D721Med (cell line): Measurements from ENCODE around the gene NPNT.

ENCODE experiments used
- DNase-seq: peaks from one replicate; pipeline ENCODE4 v3.0.0; 2011; ENCODE audit warnings: low spot score; ENCODE audit not compliant: insufficient read length
- FAIRE-seq: peaks from 2 replicates; lab custom pipeline; 2011; peaks lifted over from hg19 to GRCh38; lab: Jason Lieb, UNC
- TF ChIP-seq, protein P1 (sequence below): IDR thresholded peaks from 2 replicates; pipeline ENCODE4 v1.5.1; 2012; ENCODE audit warnings: mild to moderate bottlenecking, control low read depth; ENCODE audit not compliant: insufficient read depth; ENCODE audit errors: missing control alignments

NPNT gene

DNA sequence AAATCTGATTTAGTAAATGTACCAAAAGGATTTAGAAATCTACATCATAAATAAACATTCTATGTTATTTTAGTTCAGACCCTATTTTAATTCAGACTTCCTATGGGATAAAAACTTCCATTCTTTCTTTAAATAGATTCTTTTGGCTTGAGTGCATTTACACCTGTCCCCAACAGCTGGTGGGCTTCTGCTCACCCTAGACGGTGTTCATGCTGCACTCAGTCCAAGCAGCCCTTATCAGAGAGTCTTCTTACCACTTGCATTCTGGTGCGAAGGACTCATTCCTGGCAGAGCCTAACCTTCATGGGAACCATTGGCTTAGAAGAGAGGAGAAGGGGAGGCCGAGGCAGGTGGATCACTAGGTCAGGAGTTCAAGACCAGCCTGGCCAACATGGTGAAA is 57.3 kb downstream of the NPNT start:
- TF ChIP-seq, protein P1, sequence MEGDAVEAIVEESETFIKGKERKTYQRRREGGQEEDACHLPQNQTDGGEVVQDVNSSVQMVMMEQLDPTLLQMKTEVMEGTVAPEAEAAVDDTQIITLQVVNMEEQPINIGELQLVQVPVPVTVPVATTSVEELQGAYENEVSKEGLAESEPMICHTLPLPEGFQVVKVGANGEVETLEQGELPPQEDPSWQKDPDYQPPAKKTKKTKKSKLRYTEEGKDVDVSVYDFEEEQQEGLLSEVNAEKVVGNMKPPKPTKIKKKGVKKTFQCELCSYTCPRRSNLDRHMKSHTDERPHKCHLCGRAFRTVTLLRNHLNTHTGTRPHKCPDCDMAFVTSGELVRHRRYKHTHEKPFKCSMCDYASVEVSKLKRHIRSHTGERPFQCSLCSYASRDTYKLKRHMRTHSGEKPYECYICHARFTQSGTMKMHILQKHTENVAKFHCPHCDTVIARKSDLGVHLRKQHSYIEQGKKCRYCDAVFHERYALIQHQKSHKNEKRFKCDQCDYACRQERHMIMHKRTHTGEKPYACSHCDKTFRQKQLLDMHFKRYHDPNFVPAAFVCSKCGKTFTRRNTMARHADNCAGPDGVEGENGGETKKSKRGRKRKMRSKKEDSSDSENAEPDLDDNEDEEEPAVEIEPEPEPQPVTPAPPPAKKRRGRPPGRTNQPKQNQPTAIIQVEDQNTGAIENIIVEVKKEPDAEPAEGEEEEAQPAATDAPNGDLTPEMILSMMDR = no peak
- FAIRE-seq = no peak
- no peak for DNase-seq

DNA sequence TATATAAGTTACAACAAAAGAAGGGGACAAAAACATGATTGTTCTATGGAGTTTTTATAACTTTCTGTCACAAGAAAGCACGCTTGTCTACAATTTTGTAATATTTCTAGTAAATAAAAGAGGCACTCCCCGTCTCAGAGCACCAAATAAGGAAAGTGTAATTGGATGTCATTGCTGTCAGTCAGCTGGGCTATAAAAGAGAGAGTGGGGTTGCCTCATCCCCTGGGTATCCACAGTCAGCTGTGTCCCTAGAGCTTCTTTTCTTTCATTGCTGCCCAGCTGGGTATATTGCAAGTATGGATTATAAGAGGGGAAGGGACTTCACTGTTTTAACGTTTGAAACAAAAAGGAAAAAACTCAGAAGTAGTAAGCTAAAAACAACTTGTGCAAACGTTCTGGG is 61.3 kb downstream of the NPNT start:
- FAIRE-seq (no peak), DNase-seq (no peak)
- TF ChIP-seq, protein P1 = no peak

DNA sequence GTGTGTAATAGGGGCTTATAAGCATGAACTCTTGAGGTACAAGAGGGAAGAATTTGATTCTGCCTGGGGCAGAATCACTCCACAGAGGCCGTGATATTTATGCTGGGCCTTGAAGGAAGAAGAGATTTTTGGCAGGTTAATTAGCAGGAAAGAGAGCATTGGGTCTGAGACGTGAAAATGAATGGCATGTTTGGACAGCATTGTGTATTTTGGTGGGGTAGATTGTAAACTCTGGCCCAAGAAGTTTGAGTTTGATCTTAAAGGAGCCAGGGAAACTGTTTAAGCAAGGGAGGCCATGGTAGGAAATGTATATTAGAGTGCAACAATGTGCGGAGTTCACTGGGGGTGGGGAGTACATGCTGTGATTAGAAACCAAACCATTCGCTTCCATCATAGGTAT is 62.4 kb downstream of the NPNT start:
- TF ChIP-seq, protein P1 = no peak
- DNase-seq (no peak), FAIRE-seq (no peak)

GRCh38 chr4:105963461-105964400 is 68.5 kb downstream of the NPNT start:
- DNase-seq (no peak), FAIRE-seq (no peak)
- TF ChIP-seq, protein P1 = no peak

- TF ChIP-seq, protein P1 = no peak
- no peak for DNase-seq
- FAIRE-seq = no peak
Observed at GRCh38 chr4:105965183-105965800, 70.0 kb downstream of the NPNT start.

DNA sequence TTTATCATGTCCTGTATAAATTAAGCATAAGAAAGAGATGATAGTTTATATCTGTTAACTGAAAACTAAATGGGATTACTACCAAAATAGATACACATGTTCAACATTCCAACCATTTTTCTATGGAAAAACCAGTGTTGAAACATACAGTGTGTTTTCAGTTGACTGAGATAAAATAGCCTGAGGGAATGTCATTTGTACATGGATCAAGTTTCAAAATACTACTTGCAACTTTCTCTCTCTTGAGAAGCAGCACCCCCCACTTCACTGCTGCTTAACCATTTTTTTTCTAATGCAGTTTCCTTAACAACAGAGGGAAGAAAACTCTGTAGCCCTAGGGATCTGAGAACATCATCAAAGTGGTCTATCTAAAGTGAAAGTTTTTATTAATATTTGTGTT is 70.8 kb downstream of the NPNT start:
- FAIRE-seq (no peak), DNase-seq (no peak)
- TF ChIP-seq, protein P1 = no peak
